ENCODE data around the gene UNG. TPM values are rescaled to one million over a fixed set of nuclear protein-coding genes. Genes with fewer than 3 reads are reported as not detected.

Gene UNG
- total and polyA plus RNA-seq, 9 of the 15 experiments (the other 6 are each of a cell fraction or from before 2014, with no cell fraction given), result 8.4 to 59.8 (median 41.0) TPM

DNA sequence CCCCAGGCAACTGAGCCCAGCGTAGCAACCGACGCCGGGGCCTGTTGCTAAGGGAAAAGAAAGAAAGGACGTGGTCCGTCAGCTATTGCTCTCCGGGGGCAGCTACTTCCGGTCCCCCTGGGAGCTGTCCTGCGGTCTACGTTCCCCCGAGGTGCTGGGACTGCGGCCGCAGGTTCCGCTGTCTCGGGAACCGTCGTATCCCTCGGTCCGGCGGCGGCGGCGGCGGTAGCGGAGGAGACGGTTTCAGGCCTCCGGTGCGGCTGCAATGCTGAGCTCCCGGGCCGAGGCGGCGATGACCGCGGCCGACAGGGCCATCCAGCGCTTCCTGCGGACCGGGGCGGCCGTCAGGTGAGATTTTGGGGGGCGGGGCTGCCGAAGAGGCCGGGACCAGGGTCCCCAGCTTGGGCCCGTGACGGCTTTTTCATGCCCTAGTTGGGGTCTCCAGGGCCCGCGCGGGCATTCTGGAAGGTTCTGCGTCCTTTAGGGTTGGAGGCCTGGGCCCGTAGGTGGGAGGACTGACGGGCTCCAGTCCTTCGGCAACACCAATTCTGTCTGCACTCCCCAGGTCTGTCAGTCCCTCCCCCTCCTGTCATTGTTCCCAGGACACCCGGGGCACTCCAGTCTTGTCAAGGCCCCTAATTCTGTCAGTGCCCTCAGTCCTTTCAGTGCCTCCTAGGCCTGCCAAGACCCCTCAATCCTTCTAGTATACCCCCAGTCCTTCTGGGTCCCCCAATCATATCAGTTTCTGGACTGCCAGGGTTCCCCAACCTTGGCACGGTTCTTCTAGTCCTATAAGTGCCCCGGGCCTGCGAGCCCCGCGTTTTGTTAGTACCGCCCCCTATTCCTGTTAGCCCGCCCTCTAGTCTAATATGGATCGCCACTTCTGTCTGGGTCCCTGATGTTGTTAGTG is 44.7 kb upstream of the UNG start, which contains the start of gene USP30 (continued):
- no peak for TF ChIP-seq PTTG1 (tag; IDR thresholded peaks at IDR 0.05; ENCODE audit: low read depth)
- no peak for TF ChIP-seq NFIX (CRISPR knock-in tag; IDR thresholded peaks at IDR 0.05; ENCODE audit: low read depth)
- peak; percentile 46; the same call in 1 of the 2 replicates for TF ChIP-seq NR2C1 (IDR thresholded peaks at IDR 0.05)
- peak; percentile 78 for TF ChIP-seq NR2C1 (tag; IDR thresholded peaks at IDR 0.05)
- TF ChIP-seq FOXK2 (conservative IDR thresholded peaks at IDR 0.05 in 1 of 2, IDR thresholded peaks at IDR 0.05 in 1 of 2; ENCODE audit: low read depth in 2 of 2), result peak; percentile 88 to 94
- TF ChIP-seq HMG20B (CRISPR knock-in tag; IDR thresholded peaks at IDR 0.05), result 0 out of 2 replicates have a peak, but pooled peaks have one; percentile 53
- TF ChIP-seq MEF2D (tag; conservative IDR thresholded peaks at IDR 0.05; ENCODE audit: low read depth), result no peak; the same call in 1 of the 2 replicates
- TF ChIP-seq, protein P1, sequence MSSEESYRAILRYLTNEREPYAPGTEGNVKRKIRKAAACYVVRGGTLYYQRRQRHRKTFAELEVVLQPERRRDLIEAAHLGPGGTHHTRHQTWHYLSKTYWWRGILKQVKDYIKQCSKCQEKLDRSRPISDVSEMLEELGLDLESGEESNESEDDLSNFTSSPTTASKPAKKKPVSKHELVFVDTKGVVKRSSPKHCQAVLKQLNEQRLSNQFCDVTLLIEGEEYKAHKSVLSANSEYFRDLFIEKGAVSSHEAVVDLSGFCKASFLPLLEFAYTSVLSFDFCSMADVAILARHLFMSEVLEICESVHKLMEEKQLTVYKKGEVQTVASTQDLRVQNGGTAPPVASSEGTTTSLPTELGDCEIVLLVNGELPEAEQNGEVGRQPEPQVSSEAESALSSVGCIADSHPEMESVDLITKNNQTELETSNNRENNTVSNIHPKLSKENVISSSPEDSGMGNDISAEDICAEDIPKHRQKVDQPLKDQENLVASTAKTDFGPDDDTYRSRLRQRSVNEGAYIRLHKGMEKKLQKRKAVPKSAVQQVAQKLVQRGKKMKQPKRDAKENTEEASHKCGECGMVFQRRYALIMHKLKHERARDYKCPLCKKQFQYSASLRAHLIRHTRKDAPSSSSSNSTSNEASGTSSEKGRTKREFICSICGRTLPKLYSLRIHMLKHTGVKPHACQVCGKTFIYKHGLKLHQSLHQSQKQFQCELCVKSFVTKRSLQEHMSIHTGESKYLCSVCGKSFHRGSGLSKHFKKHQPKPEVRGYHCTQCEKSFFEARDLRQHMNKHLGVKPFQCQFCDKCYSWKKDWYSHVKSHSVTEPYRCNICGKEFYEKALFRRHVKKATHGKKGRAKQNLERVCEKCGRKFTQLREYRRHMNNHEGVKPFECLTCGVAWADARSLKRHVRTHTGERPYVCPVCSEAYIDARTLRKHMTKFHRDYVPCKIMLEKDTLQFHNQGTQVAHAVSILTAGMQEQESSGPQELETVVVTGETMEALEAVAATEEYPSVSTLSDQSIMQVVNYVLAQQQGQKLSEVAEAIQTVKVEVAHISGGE (CRISPR knock-in tag; IDR thresholded peaks at IDR 0.05), result peak; percentile 99 to 100 (median 100)
- no peak for TF ChIP-seq GATAD2A (IDR thresholded peaks at IDR 0.05)
- no peak for TF ChIP-seq PML (IDR thresholded peaks at IDR 0.05; ENCODE audit: low read length)
- TF ChIP-seq FOXA3 (CRISPR knock-in tag; conservative IDR thresholded peaks at IDR 0.05 in 1 of 2, IDR thresholded peaks at IDR 0.05 in 1 of 2), result no peak
- TF ChIP-seq WHSC1 (IDR thresholded peaks at IDR 0.05; ENCODE audit: low read length), result no peak
- no peak for TF ChIP-seq NFE2L1 (tag; IDR thresholded peaks at IDR 0.05; ENCODE audit: borderline replicate concordance, low read depth)
- TF ChIP-seq ARHGAP35 (IDR thresholded peaks at IDR 0.05; ENCODE audit: partially characterized antibody), result no peak
- TF ChIP-seq HIVEP1 (CRISPR knock-in tag; IDR thresholded peaks at IDR 0.05), result no peak
- no peak for TF ChIP-seq HDAC6 (IDR thresholded peaks at IDR 0.05; ENCODE audit: low read depth, low read length)
- TF ChIP-seq ZZZ3 (IDR thresholded peaks at IDR 0.05), result 0 out of 2 replicates have a peak, but pooled peaks have one; percentile 62

All from K562 (cell line).